Sigmoid colon (tissue), 4 donors: Measurements from ENCODE around the gene LRP8.

ENCODE experiments used
- CTCF ChIP-seq, 4 experiments: fragments of 450-650 bp in 3 of 4; fragments of 200-600 bp in 1 of 4; IDR thresholded peaks; one replicate each; pipeline ENCODE4 v1.5.1; 2016 to 2019; ENCODE audit warnings: antibody characterized with exemption in 4 of 4, mild to moderate bottlenecking in 3 of 4, moderate library complexity in 2 of 4
- POLR2A ChIP-seq, 2 donors: fragments of 450-650 bp; IDR thresholded peaks; one replicate each; pipeline ENCODE4 v1.6.1; 2016; ENCODE audit warnings: antibody characterized with exemption in 2 of 2, mild to moderate bottlenecking in 2 of 2, moderate library complexity in 2 of 2
- POLR2AphosphoS5 ChIP-seq, 4 donors: sonication (generic); formaldehyde crosslinking; IDR thresholded peaks; one replicate each; pipeline ENCODE4 v1.6.1; 2017; ENCODE audit warnings: antibody characterized with exemption in 4 of 4

- TF ChIP-seq CTCF (IDR thresholded peaks at IDR 0.05) = no peak
- TF ChIP-seq POLR2A (IDR thresholded peaks at IDR 0.05) = no peak
- no peak for TF ChIP-seq POLR2AphosphoS5 (IDR thresholded peaks at IDR 0.05)
These were observed 48.3 kb downstream of the LRP8 start for GRCh38 chr1:53279296-53280200.
